Retina (tissue), 1 donor: ENCODE results near the gene CERCAM.

ENCODE experiments used
- DNase-seq: peaks from one replicate; pipeline ENCODE4 v3.0.0-alpha.2; 2016

The CERCAM gene

DNA sequence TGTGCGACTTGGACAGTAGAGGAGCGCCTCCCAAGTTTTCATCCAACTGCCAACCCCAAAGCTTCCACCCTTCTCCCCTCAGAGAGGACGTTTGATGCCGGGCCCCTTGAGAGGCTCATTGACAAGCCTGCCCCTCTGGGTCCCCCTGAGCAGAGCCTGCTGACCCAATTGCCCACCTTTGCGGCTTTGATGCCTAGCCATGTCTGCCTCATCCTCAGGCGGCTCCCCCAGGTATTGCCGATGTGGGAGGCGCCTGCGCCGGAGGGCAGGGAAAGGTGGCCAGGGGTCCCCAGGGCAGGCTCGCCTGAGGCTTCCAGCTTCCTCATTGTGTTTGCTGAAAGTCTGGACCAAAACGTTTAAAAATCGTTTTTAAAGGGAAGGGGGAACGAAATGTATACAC lies 36.5 kb downstream of the CERCAM start:
- DNase-seq: peak; percentile 29

DNA sequence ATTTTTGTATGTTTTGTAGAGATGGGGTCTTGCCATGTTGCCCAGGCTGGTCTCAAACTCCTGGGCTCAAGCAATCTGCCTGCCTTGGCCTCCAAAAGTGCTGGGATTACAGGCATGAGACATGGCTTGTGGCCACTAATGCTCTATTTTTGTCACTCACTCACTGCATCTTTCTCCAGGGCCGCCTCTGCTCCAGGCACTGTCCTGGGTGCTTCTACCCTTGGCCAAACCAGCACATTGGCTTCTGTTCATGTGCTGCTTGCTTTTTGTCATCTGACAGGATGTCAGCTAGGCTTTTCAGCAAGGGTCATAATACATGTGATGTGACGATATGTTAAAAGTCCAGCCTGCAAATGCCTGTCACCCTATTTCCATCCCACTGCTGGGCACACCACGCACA lies 38.4 kb downstream of the CERCAM start:
- DNase-seq: no peak

DNA sequence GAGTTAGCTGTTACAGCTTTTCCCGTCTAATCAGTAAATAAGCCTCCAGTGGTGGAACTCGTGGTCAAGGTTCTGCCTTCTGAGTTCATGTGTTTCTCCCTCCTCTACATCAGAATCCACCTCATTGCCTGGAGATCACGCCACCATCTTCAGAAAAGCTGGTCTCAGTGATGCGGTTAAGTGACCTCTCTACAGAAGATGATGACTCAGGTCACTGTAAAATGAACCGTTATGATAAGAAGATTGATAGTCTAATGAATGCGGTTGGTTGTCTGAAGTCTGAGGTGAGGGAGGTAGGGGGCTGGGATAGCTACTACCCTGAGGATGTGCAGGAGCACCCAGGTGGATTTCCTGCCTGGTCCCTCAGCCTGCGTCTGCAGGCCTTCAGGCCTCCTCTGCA lies 48.4 kb downstream of the CERCAM start:
- no peak for DNase-seq

DNA sequence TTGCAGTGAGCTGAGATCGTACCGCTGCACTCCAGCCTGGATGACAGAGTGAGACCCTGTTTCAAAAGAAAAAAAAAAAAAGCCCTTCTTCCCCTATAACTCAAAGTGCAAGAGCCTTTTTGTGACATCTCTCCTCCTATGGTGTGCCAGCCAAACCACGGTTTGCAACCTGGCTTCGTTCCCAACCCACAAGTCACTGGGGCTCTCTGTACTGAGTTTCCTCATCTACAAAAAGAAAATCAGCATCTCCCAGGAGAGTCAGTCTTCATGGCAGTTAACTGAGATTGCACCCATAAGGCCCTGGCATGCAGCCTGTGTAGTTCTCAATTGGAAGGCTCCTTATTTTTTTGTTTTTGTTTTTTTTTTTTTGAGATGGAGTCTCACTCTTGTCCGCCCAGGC lies 49.9 kb downstream of the CERCAM start:
- DNase-seq: no peak

DNA sequence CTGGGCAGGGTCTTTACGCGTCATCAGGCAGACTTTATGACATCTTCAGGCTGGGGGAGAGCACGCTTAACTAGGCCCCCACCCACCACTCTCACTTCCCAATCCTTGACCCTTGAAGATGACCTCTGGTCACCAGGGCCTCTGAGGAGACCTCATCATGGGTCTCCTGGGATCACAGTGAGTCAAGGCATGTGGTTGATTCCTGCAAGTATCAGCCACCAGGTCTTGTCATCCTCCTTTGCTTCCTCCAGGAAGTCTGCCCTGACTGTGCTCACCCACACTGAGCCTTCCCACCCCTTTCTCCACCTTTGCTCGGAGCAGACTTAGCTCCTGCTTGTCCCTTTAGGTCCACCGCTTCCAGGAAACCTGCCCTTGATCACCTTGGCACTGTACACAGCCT lies 52.4 kb downstream of the CERCAM start:
- no peak for DNase-seq

DNA sequence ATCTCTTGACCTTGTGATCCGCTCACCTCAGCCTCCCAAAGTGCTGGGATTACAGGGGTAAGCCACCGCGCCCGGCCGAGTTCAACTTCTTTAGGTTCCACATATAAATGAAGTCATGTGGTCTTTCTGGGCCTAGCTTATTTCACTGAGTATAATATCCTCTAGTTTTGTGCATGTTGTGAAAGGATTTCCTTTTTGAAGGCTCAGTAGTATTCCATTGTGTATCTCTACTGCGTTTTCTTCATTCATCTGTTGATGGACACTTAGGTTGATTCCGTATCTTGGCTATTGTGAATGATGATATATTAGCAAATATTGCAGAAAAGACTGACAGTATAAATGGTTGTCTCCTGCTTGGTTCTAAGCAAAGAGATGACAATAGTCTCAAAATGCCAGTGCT lies 55.2 kb downstream of the CERCAM start:
- no peak for DNase-seq

DNA sequence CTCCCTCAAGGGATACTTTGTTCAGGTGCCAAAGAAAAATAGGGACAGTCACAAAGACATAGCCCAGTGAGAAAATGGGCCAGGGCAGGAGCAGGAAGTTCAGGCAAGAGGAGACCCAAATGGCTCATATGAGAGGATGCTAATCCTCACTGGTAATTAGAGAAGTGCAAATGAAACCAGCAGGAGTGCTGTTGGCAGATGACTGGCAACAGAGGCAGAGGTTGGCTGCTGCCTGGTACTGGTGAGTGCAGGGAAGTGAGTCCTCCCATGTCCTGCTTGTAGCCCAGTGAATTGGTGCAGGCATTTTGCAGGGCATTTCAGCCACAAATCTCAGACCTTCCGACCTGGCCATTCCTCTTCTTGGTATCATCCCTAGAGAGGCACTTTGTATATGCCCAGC lies 58.6 kb downstream of the CERCAM start:
- no peak for DNase-seq

DNA sequence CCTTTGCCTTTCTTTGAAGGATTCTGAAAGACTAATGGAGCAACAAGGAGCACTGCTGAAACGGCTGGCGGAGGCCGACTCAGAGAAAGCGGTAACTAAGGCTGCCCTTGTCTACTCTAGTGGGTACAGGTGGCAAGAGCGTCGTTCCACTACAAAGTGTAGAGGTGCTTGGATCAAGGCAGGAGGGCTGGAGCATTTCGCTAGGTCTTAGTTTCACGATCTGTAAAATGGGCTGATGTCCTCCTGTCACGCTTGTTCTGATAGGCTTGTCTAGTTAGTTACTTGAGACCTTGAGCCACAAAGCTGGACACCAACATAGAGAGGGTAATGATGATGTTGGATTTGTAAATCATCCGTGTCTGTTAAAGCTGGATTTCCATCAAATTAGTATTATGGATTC lies 60.9 kb downstream of the CERCAM start:
- DNase-seq: no peak

DNA sequence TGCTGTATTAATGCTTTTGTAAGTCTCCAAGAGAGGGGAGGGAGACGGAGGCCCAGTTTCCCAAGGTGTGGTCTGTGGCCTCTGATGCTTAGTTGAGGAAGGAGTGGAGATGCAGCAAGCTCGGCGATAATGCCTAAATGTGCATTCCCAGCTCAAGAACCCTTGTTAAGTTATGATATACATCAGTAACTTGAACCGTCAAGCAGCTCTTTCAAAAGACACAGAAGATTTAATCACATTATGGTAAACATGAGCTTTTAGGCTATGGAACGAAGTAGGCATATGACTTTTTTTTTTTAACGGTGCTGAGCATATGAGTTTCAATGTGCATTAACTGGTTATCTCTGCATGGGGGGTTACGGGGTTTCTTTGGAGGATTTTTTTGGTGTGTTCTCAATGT lies 61.5 kb downstream of the CERCAM start:
- no peak for DNase-seq

DNA sequence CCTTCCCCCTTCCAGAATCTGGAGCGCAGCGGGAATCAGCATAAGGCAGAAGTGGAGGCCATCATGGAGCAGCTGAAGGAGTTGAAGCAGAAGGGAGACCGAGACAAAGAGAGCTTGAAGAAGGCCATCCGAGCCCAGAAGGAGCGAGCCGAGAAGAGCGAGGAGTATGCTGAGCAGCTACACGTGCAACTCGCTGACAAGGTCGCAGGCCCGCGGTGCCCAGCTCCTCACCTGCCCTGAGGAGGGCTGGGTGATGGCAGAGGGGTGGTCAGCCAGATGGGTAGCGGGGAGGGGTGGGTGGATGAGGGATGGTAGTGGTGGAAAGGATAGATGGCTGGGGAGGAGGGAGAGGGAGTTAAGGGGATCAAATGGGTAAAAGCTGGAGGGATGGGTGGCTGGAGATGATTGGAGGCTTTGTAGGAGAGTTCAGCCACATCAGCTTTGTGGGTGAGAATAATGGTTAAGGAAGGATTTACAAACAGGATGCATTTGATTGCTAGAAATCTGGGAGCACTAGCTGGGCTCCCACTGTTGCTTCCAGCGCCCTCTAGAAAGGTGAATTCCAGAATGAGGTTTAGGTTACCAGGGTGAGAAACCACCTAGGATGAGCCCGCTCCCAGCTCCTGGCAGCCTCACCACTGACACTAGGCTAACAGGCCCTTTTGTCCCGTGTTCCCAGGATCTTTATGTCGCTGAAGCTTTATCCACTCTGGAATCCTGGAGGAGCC lies 64.2 kb downstream of the CERCAM start:
- DNase-seq: no peak

DNA sequence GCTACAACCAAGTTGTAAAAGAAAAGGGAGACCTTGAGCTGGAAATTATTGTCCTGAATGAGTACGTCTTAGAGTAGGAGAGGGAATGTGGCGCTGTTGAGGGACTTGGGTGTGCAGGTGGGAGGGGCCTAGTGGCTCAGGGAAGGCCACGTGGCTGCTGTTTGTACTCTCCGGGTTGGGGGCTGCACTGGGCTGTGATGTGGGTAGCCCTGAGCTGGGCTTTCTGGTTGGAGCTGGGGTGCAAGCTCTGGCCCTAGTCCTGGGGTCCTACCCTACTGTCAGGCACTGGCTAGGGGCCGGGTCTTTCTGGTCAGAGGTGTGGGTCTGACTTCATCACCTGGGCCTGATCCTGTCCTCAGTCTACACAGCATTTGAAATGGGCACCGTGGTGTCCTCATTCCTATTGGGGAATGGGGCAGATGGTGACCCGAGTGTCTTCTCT lies 64.8 kb downstream of the CERCAM start:
- DNase-seq: no peak

DNA sequence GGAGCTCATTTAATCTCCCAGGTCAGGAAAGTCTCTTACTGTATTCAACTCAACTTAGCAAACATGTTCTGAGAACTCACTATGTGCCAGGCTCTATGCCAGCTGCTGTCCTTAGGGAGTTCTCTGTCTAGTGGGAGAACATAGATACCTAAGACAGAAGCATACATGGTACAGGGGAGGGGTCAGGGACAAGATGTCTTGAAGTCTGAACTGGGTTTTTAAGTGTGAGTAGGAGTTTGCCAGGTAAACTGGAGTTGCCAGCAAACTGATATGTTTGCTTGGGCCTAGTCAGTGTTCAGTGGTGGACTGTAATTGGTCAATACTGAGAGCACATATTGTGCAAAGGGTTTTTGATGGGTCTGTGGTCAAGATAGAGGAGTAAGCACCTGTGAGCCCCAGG lies 65.5 kb downstream of the CERCAM start:
- DNase-seq: no peak
